ENCODE data around the gene NACAD.
"Not testable (repeated sequence)": the region's sequence is repeated elsewhere in the genome, so short reads cannot be mapped to it uniquely, and the experiment has no call there.

The NACAD gene

GRCh38 chr7:45114926-45115325 lies 26.2 kb upstream of the NACAD start:
- no peak for DNase-seq

GRCh38 chr7:45114257-45114656 lies 25.5 kb upstream of the NACAD start:
- not testable (repeated sequence) for DNase-seq

GRCh38 chr7:45112648-45113047 lies 23.9 kb upstream of the NACAD start:
- DNase-seq, result no peak

- DNase-seq, result peak; percentile 70 to 97 (median 91)
These were observed 22.8 kb upstream of the NACAD start, which contains the start of gene TBRG4 for GRCh38 chr7:45111298-45112223. TSS of gene TBRG4 (minus strand) at chr7:45111697. CDS start at chr7:45109237, 2,460 bp downstream.

GRCh38 chr7:45108863-45109262 lies 20.1 kb upstream of the NACAD start:
- no peak for DNase-seq

- DNase-seq, result no peak
These were observed 18.6 kb upstream of the NACAD start for GRCh38 chr7:45107356-45107755.

- DNase-seq, result no peak
These were observed 18.1 kb upstream of the NACAD start for GRCh38 chr7:45106820-45107219.

- no peak for DNase-seq
These were observed 16.9 kb upstream of the NACAD start for GRCh38 chr7:45105588-45106188.

GRCh38 chr7:45104844-45105587 lies 16.2 kb upstream of the NACAD start:
- no peak for DNase-seq

GRCh38 chr7:45103958-45104843 lies 15.4 kb upstream of the NACAD start:
- DNase-seq, result no peak

- DNase-seq, result no peak
These were observed 14.3 kb upstream of the NACAD start for GRCh38 chr7:45102785-45103712.

- no peak for DNase-seq
These were observed 13.0 kb upstream of the NACAD start for GRCh38 chr7:45101748-45102147.

GRCh38 chr7:45100761-45101480 lies 12.2 kb upstream of the NACAD start:
- no peak for DNase-seq

GRCh38 chr7:45099891-45100760 lies 11.4 kb upstream of the NACAD start:
- no peak for DNase-seq

GRCh38 chr7:45098983-45099839 lies 10.4 kb upstream of the NACAD start:
- no peak for DNase-seq

GRCh38 chr7:45092931-45093235 lies 4.1 kb upstream of the NACAD start:
- no peak for DNase-seq

All from amygdala (tissue), 56 donors.